Measurements from ENCODE around the gene UBR4. TPM values are rescaled to one million over a fixed set of nuclear protein-coding genes. Genes with fewer than 3 reads are reported as not detected.

The UBR4 gene
- total and polyA plus RNA-seq, 11 donors = 44.8 to 150 (median 87.2) TPM

DNA sequence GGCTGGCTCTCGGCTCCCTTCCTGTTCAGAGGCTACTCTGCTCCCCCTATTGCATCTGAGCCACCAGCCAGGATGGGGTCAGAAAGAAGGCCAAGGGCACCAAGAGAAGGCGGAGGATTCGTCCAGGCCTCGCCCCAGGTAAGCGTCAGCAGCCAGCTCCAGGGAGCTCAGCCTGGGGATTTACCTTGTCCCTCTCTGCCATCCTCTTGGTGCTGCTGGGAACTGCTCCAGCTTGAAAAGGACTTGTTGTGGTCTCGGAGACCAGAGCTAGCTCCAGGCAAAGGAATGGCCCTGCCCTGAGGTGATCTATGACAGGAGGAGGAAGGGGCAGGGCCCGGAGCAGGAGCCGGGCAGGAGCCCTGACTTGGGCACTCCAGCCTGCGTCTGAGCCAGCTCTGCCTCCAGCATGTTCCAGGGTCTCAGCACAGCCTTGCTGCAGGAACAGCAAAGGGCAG lies 139.8 kb downstream of the UBR4 start:
- intact Hi-C loops (cut with DNase I) = loop anchor here in 1 of 10 donors (10.0 kb wide), 1 partner anchor 55 kb away; no protein-coding TSS in a partner anchor
- Histone ChIP-seq H3K27me3 (peaks cover 0 to 4% (median 0%) of the 10 kb centered on the region in 9 donors), H3K4me3 (no peak overlapping the region), H3K27ac (no peak overlapping the region), H3K4me1 (peaks cover 0 to 42% (median 14%) of the 10 kb centered on the region in 12 donors), H3K36me3 (peaks cover 0 to 29% (median 26%) of the 10 kb centered on the region in 9 donors), H3K9me3 (no peaks in the 10 kb centered on the region)
- TF ChIP-seq POLR2A (IDR thresholded peaks at IDR 0.05) = no peak
- TF ChIP-seq, protein P1, sequence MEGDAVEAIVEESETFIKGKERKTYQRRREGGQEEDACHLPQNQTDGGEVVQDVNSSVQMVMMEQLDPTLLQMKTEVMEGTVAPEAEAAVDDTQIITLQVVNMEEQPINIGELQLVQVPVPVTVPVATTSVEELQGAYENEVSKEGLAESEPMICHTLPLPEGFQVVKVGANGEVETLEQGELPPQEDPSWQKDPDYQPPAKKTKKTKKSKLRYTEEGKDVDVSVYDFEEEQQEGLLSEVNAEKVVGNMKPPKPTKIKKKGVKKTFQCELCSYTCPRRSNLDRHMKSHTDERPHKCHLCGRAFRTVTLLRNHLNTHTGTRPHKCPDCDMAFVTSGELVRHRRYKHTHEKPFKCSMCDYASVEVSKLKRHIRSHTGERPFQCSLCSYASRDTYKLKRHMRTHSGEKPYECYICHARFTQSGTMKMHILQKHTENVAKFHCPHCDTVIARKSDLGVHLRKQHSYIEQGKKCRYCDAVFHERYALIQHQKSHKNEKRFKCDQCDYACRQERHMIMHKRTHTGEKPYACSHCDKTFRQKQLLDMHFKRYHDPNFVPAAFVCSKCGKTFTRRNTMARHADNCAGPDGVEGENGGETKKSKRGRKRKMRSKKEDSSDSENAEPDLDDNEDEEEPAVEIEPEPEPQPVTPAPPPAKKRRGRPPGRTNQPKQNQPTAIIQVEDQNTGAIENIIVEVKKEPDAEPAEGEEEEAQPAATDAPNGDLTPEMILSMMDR (IDR thresholded peaks at IDR 0.05) = no peak
- WGBS, 4 donors = 72 to 80% (median 75%) methylated on average over 5 to 9 of the region's 9 CpGs
- no peak for ATAC-seq
- no peak for DNase-seq

DNA sequence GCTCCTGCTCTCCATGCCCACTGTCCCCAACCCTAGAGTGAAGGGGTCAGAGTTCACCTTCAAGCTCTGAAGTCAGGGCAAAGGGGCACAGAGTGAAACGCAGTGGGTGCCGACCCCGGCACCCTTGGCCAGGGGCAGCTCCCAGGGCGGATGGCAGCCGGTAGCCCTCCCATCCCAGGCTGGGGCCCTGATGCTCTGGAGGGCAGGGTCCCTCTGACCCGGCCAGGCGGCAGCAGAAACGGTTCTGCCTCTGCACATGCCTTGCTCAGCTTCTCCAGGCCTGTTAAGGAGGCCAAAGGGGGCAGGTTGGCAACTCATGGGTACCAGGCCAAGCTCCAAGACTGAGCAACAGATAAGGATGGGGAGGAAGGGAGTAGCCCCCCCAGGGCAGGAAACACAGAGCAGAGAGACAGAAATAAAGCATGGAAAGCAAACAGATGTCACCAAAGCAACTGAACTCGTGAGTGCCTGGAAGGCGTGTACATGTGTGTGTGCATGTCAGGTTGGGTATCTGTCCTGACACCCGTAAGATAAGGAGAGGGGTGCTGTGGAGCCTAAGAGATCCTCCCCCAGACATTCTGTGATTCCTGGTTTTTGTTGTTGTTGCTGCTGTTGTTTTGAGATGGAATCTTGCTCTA lies 141.3 kb downstream of the UBR4 start:
- H3K27me3 ChIP-seq = peaks cover 0 to 4% (median 0%) of the 10 kb centered on the region in 9 donors
- ATAC-seq = peak in 3 of 4 donors; percentile 3 to 32 (median 11)

DNA sequence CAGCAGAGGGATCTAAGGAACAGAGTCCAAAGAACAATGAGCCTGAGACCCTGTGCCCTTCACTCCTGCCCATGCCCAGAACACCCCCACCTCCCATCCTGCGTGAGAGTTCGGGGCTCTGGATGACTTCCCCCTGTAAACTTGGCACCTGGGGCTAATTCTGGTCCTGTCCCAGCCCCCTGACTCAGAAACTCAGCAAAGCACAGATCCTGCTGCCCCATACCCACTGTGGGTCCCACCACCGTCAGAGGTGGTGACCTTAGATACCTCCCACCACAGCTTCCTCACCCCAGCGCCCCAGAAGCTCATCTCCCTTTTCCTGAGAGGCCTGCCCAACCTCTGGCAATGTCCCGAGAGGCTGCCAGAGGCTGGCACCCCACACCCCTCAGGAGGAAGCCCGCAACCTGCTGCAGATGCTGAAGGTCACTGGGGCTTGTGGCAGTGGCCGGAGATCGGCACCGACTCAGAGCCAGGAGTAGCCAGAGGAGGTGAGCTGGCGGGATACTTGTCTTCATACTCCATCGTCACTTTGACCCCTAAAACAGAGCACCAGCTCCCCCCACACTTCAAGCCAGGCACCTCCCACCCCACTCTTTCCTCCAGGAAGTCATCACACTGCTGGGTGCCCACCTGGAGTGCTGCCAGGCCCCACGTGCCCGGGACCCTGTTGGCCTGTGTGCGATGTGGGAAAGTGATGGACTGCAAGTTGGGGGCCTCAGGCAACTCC lies 142.0 kb downstream of the UBR4 start:
- TF ChIP-seq, protein P1 (IDR thresholded peaks at IDR 0.05) = no peak
- no peak for TF ChIP-seq POLR2A (IDR thresholded peaks at IDR 0.05)
- DNase-seq (no peak), ATAC-seq (no peak)
- Histone ChIP-seq H3K27ac (no peak overlapping the region), H3K4me1 (peaks cover 0 to 20% (median 5%) of the 10 kb centered on the region in 12 donors), H3K4me3 (no peak overlapping the region), H3K27me3 (peaks cover 0 to 4% (median 0%) of the 10 kb centered on the region in 9 donors), H3K36me3 (peaks cover 0 to 8% (median 5%) of the 10 kb centered on the region in 9 donors), H3K9me3 (no peaks in the 10 kb centered on the region)
- WGBS, 4 donors = 63 to 74% (median 73%) methylated on average over 14 of the region's 14 CpGs
- intact Hi-C loops (cut with DNase I) = no loop called here

More for the DNA sequence above, 141.3 kb downstream of the UBR4 start:
- 54 to 66% (median 60%) methylated on average over 9 to 11 of the region's 11 CpGs for WGBS, 4 donors
- TF ChIP-seq, protein P1 (IDR thresholded peaks at IDR 0.05) = no peak
- TF ChIP-seq POLR2A (IDR thresholded peaks at IDR 0.05) = no peak
- DNase-seq = no peak
- Histone ChIP-seq H3K4me1 (peaks cover 0 to 27% (median 6%) of the 10 kb centered on the region in 12 donors), H3K27ac (no peak overlapping the region), H3K4me3 (no peak overlapping the region), H3K9me3 (no peaks in the 10 kb centered on the region), H3K36me3 (peaks cover 0 to 14% (median 12%) of the 10 kb centered on the region in 9 donors)
- intact Hi-C loops (cut with DNase I) = no loop called here
